Suprapubic skin (tissue), 4 donors: ENCODE results near the gene KCNMB1. TPM values are rescaled to one million over a fixed set of nuclear protein-coding genes. Genes with fewer than 3 reads are reported as not detected.
A peak's percentile ranks its signal among the peaks of the same experiment; 100 is the strongest.

Experiments used
- DNase-seq, 2 donors: peaks; one replicate each; pipeline ENCODE4 v3.0.0-alpha.2; 2019; ENCODE audit warnings: low spot score in 2 of 2
- H3K27ac ChIP-seq: fragments of 200-600 bp; sonication (generic); one replicate; pipeline ENCODE4 v1.5.1; 2019
- H3K27me3 ChIP-seq: fragments of 200-600 bp; sonication (generic); one replicate; pipeline ENCODE4 v1.5.1; 2019
- H3K36me3 ChIP-seq: fragments of 200-600 bp; sonication (generic); one replicate; pipeline ENCODE4 v1.5.1; 2019
- H3K4me1 ChIP-seq: fragments of 200-600 bp; sonication (generic); one replicate; pipeline ENCODE4 v1.5.1; 2019
- H3K4me3 ChIP-seq: fragments of 200-600 bp; sonication (generic); one replicate; pipeline ENCODE4 v1.5.1; 2019; ENCODE audit warnings: mild to moderate bottlenecking
- H3K9me3 ChIP-seq: fragments of 200-600 bp; sonication (generic); one replicate; pipeline ENCODE4 v1.5.1; 2019
- EP300 ChIP-seq: sonication (generic); formaldehyde crosslinking; IDR thresholded peaks from one replicate; pipeline ENCODE4 v1.6.1; 2017; ENCODE audit warnings: antibody characterized with exemption
- POLR2A ChIP-seq, 2 donors: fragments of 450-650 bp; IDR thresholded peaks; one replicate each; pipeline ENCODE4 v1.6.1; 2017; ENCODE audit warnings: antibody characterized with exemption in 2 of 2, mild to moderate bottlenecking in 2 of 2, moderate library complexity in 2 of 2
- POLR2AphosphoS5 ChIP-seq, 3 donors: sonication (generic); formaldehyde crosslinking; IDR thresholded peaks; one replicate each; pipeline ENCODE4 v1.6.1; 2017; ENCODE audit warnings: antibody characterized with exemption in 3 of 3
- WGBS: methylation state at CpG from one replicate; pipeline ENCODE4 v1.1.5; 2018; 5-methylcytosine and 5-hydroxymethylcytosine counted together
- total RNA-seq, 4 donors: library from RNA; depleted of rRNA; stranded (reverse); fragments of >200 nt; gene quantifications; one replicate each; pipeline ENCODE4 v1.1.0, GENCODE V29; 2016
- TF ChIP-seq, protein P1 (sequence below), 2 donors: fragments of 200-600 bp in 1 of 2; fragments of 450-650 bp in 1 of 2; sonication (generic) in 1 of 2; IDR thresholded peaks; one replicate each; pipeline ENCODE4 v1.5.1; 2016 to 2019; ENCODE audit warnings: antibody characterized with exemption in 2 of 2, mild to moderate bottlenecking in 1 of 2, moderate library complexity in 1 of 2

The KCNMB1 gene
- total RNA-seq, 4 donors from 2014 or later, result 1.3 to 3.7 (median 1.9) TPM

DNA sequence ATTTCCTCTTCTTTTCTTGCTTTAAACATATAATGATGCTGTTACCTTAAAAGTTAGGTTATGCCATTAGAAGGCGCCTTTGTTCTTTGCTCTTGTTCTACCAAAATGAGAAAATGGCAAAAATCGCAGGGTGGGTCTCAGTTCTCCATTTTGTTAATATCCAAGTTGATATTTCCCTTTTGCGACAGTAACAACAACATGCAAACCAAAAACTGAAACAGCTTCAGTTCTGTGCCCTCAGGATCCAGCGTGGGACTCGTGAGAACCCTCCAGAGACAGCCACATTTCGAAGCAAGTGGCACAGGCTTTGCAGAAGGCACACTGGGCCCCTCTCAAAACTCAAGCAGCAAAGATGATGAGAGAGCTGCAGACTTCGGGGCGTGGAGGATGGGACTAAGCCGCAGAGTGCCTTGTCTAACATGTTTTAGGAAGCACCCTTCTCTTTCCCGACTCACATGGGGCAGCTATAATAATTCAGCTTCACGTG lies 58.6 kb downstream of the KCNMB1 start:
- 62% methylated on average over 11 of the region's 11 CpGs for WGBS
- Histone ChIP-seq H3K4me1 (peaks cover 43% of the 10 kb centered on the region), H3K27ac (peak overlapping the region; percentile 60), H3K9me3 (no peaks in the 10 kb centered on the region), H3K4me3 (no peak overlapping the region), H3K36me3 (no peaks in the 10 kb centered on the region), H3K27me3 (no peaks in the 10 kb centered on the region)
- no peak for TF ChIP-seq POLR2A (IDR thresholded peaks at IDR 0.05)
- TF ChIP-seq EP300, result no peak
- no peak for TF ChIP-seq POLR2AphosphoS5 (IDR thresholded peaks at IDR 0.05)
- no peak for DNase-seq

- 59% methylated on average over 3 of the region's 3 CpGs for WGBS
- peak overlapping the region; percentile 1 for H3K27ac ChIP-seq
- no peaks in the 10 kb centered on the region for H3K9me3 ChIP-seq
Observed at GRCh38 chr5:170329524-170329923, 59.6 kb downstream of the KCNMB1 start.

GRCh38 chr5:170327829-170328228 lies 61.3 kb downstream of the KCNMB1 start:
- H3K4me1 ChIP-seq, result peaks cover 22% of the 10 kb centered on the region
- TF ChIP-seq POLR2A (IDR thresholded peaks at IDR 0.05) (no peak), EP300 (no peak), POLR2AphosphoS5 (IDR thresholded peaks at IDR 0.05) (no peak)
- TF ChIP-seq, protein P1, sequence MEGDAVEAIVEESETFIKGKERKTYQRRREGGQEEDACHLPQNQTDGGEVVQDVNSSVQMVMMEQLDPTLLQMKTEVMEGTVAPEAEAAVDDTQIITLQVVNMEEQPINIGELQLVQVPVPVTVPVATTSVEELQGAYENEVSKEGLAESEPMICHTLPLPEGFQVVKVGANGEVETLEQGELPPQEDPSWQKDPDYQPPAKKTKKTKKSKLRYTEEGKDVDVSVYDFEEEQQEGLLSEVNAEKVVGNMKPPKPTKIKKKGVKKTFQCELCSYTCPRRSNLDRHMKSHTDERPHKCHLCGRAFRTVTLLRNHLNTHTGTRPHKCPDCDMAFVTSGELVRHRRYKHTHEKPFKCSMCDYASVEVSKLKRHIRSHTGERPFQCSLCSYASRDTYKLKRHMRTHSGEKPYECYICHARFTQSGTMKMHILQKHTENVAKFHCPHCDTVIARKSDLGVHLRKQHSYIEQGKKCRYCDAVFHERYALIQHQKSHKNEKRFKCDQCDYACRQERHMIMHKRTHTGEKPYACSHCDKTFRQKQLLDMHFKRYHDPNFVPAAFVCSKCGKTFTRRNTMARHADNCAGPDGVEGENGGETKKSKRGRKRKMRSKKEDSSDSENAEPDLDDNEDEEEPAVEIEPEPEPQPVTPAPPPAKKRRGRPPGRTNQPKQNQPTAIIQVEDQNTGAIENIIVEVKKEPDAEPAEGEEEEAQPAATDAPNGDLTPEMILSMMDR (IDR thresholded peaks at IDR 0.05), result no peak
- H3K27ac ChIP-seq, result no peak overlapping the region
- H3K4me3 ChIP-seq, result no peak overlapping the region
- no peak for DNase-seq
- no peaks in the 10 kb centered on the region for H3K9me3 ChIP-seq
- 82% methylated on average over 2 of the region's 2 CpGs for WGBS
- H3K36me3 ChIP-seq, result no peaks in the 10 kb centered on the region
- no peaks in the 10 kb centered on the region for H3K27me3 ChIP-seq

More at GRCh38 chr5:170329524-170329923, 59.6 kb downstream of the KCNMB1 start:
- Histone ChIP-seq H3K4me1 (peaks cover 37% of the 10 kb centered on the region), H3K27me3 (no peaks in the 10 kb centered on the region), H3K4me3 (no peak overlapping the region), H3K36me3 (no peaks in the 10 kb centered on the region)
- TF ChIP-seq POLR2A (IDR thresholded peaks at IDR 0.05) (no peak), POLR2AphosphoS5 (IDR thresholded peaks at IDR 0.05) (no peak), EP300 (no peak)
- TF ChIP-seq, protein P1 (IDR thresholded peaks at IDR 0.05), result no peak
- no peak for DNase-seq

DNA sequence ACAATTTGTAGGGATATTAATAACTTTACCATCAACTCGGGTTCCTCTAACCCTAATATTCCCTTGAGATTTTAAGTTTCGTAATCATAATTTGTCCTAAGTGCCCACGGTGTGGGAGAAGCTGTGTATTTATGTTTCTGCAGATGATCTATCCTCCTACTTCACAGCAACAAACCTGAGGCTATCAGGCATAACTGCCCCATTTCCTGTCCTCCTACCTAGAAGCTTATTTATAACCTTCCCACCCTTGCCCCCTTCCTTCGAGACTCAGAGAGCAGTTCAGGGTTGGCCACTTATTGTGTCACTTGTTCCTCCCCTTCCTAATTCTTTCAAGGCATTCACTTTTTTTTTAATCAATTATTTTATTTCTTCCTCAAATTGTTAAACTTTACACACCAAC lies 62.0 kb downstream of the KCNMB1 start:
- DNase-seq, result no peak
- Histone ChIP-seq H3K4me3 (no peak overlapping the region), H3K4me1 (peaks cover 16% of the 10 kb centered on the region), H3K27me3 (no peaks in the 10 kb centered on the region), H3K36me3 (no peaks in the 10 kb centered on the region), H3K27ac (no peak overlapping the region), H3K9me3 (no peaks in the 10 kb centered on the region)
- 51% methylated on average over 4 of the region's 4 CpGs for WGBS
- TF ChIP-seq, protein P1 (IDR thresholded peaks at IDR 0.05), result no peak
- TF ChIP-seq POLR2AphosphoS5 (IDR thresholded peaks at IDR 0.05), result no peak
- no peak for TF ChIP-seq POLR2A (IDR thresholded peaks at IDR 0.05)
- TF ChIP-seq EP300, result no peak

Other genes with a start within 250 kb of the KCNMB1 start
- gene C5orf58, start 156.4 kb downstream of the KCNMB1 start, total RNA-seq, result not detected
- gene LCP2, start 91.6 kb downstream of the KCNMB1 start, total RNA-seq, result 1 to 10 TPM in 3 of 4 donors, not detected in 1; 1.5 to 8.9 (median 7.7) TPM
- under 1 TPM in 1 of 4 donors, not detected in 3; 0.34 TPM for gene KCNIP1, start 114.7 kb upstream of the KCNMB1 start, total RNA-seq